HG03558 (cell line): ENCODE results near the gene PTPRN2.

Experiments
- ATAC-seq: cut with Tn5 transposase; IDR thresholded peaks from one replicate; pipeline ENCODE4 v1.9.1; 2021; ENCODE audit warnings: moderate number of reproducible peaks; ENCODE audit not compliant: unreplicated experiment; ENCODE audit errors: extremely low read depth

The PTPRN2 gene

GRCh38 chr7:158077934-158078910, 509.4 kb downstream of the PTPRN2 start:
- ATAC-seq, result no peak

- no peak for ATAC-seq
These were observed 510.3 kb downstream of the PTPRN2 start for GRCh38 chr7:158077151-158077840.

DNA sequence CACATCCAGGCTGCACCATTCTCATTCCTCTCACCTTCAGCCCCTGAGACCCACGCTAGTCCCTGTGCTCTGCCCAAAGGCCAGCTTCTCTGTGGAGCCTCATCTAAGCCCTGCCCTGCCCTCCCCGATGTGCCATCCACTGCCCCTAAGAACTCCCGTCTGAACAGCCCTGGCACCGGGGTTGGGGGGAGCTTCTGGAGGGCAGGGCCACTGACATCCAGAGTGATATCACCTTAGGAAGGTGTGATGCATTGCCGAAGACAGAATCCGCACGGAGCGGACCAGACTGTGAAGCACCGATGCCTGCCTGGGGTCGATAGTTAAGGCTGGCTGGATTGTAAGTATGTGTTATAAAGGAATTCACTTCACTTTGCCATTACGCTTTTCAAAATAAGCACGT, 511.0 kb downstream of the PTPRN2 start:
- ATAC-seq, result no peak

GRCh38 chr7:158076215-158076614, 511.4 kb downstream of the PTPRN2 start:
- no peak for ATAC-seq

- ATAC-seq, result no peak
These were observed 512.0 kb downstream of the PTPRN2 start for GRCh38 chr7:158075633-158076001.

DNA sequence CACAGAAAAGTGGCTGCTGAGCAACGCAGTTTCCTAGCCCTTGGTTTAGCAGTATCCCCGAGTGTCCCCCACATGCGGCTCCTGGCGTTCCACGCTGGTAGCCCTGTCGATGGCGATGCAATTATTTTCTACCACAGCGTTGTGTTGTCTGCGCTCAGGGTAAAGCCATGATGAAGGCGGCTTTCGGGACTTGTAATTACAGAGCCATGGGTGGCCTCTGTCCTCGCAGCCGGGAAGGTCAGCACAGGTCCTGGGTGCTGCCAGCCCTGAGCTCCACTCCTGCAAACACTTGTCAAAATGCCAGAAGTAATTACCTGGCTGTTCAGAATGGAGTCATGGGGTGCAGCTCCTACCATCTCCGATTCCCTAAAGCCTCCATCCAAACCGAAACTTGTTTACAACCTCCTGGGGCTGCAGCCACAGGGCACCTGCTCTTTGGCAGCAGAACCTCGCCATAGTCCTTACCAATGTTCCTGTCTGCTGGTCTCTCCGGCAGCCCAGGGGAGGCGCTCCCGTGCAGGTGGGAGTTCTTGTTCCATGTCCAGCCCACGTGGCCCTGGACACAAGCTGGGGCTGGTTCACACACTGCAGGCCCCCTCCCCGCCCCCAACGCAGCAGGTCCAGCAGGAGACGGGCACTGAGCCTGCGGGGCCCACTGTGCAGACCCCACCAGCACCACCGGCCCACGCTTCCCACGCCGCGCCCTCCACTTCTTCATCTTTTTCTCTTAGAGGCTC, 512.6 kb downstream of the PTPRN2 start:
- ATAC-seq, result no peak

DNA sequence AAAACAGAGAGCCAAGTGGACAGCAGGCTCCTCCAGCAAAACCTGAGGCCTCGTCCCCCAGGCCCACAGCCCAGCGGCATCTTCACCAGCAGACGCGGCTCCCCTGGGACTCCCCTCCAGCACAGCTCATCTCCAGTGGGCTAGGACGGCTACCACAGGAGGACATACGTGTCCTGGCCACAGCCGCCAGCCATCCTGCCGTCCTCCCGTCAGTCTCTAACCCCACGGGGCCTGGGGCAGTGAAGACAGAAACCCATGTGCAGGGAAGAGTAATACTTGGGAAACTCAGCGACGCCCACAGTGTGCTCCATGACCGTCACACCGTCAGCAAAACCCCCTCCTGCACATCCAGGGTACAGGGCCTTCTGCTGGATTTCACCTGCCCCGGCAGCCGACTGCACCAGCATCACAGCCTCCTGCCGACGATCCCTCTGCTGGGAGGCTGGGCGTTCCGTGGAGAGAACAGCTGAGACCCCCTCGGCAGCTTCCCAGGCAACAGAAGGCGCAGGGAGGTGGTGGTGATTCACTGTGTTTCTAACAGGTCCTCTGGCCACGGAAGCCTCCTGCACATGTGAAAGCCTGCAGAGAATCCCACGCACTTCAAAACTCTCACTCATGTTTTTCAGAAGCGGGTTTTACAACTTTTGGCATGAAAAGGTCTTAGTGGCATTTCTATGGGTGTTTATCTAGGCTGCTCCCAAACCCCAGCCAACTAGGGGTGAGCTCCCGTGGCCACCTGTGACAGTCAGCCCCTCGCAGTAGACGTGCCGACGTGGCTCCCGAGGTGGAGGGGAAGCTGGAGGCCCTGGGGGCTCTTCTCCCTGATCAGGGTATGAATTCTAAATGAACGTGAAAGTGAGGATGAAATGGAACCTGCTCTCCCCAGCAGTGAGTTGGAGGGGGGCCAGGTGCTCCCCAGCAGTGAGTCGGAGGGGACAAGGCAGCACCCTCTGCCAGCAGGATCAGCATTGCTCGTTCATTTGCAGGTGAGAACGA, 513.5 kb downstream of the PTPRN2 start:
- no peak for ATAC-seq

DNA sequence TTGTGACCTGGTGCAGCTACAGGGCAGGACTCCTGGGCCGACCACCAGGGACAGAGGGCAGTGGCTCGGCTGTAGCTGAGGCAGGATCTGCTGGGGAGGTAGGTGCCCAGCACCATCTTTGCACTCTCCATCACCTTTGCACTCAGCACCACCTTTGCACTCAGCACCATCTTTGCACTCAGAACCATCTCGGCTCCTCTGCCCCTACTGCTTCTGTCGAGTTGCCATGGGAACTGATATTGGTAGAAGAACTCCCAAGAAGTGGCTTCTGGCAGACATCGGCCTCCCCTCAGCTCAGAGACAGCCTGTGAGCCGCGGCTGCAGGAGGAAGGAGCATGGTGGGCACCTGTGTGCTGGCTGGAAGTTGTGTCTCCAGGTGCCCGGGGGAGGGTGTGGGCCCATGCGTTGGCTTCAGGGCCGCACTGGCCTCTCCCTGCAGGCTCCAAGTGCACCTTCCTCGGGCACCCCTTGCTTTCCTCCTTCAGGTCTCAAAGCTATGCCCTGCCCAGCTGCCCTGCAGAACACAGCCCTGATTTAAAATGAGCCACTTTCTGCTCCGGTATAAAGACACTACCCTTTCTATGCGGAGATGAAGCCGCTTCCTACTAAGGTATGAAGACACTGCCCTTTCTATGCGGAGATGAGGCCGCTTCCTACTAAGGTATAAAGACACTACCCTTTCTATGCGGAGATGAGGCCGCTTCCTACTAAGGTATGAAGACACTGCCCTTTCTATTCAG, 514.5 kb downstream of the PTPRN2 start:
- ATAC-seq, result no peak

- no peak for ATAC-seq
These were observed 517.3 kb downstream of the PTPRN2 start for GRCh38 chr7:158070222-158070920.

DNA sequence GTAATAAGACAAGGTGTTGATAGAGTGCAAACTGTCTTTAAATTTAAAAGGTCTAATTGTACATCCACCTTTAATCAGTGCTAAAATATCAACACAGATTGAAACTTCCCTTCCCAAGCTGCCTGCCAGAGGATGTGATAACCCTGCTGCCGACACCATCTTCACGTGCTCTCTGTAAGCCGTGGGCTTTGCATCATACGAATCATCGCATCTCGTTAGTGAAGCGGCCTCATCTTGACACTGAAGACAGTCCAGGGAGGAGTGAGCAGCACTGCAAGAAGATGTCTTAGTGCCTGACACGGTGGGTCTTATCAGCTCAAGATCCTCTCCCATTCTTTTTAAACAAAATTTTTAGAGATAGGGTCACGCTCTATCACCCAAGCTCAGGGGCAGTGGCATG, 518.8 kb downstream of the PTPRN2 start:
- no peak for ATAC-seq

- ATAC-seq, result no peak
These were observed 519.6 kb downstream of the PTPRN2 start for GRCh38 chr7:158067931-158068482.

DNA sequence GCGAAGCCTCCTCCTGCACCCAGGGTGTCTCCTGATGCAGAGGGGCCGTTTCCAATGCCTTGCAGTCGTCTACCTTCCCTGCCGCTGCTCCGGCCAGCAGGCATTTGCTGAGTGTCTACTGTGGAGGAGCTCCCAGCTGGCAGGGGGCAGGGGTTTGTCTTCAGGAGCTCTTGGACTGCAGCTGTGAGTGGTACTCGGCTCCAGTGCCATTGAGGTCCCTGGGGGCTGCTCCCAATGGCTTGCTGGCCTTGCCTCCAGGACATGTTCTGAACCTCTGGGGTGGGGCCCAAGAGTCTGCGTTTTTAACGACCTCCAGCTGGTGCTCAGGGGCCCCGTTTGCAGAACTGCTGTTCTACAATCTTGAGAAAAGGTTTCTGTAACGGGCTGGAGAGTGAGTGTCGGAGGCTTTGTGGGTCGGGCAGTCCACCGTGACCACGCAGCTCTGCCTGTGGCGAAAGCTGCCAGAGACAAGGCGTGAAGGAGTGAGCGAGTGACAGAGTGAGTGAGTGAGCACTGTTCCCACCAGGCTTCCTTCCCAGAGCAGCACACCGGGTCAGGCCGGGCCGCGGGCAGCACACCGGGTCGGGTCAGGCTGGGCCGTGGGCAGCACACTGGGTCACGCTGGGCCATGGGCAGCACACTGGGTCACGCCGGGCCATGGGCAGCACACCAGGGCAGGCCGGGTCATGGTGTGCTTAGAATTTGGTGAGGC, 520.2 kb downstream of the PTPRN2 start:
- no peak for ATAC-seq

DNA sequence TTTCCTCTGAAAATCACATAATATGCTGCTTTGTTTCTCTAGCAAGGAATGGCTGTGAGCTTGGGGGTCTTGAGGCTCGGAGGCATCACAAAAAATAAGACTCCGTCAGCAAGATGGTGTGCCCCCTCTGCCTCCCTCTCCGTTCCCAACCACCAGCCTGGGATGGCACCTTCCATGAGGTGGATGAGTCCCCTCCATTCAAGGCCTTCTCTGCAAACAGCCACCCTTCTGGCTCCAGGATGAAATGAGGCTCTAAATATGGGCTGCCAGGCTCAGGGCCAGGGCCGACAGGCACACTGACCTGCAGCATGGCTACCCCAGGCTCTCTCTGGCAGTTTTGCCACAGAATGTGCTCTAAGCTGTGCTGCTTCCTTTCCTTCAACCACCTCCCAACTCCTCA, 521.5 kb downstream of the PTPRN2 start:
- no peak for ATAC-seq

DNA sequence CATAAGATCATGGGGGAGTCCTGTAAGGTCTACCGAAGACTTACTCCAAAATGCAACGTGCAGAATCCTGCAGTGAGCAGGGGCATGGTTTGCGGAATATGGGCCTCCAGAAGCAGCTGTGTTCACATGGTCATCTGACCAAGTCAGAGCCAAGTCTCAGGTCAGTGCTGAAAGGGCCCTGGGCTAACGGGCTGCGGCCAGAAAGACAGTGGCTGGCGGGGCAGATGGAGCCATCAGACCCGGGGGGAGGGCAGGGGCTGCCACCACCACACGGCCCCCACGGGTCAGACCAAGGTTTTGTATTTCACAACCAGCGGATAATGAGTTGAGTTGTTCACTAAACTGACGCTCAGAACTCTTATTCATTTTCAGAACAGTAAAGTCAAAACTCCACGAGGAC, 522.3 kb downstream of the PTPRN2 start:
- no peak for ATAC-seq

DNA sequence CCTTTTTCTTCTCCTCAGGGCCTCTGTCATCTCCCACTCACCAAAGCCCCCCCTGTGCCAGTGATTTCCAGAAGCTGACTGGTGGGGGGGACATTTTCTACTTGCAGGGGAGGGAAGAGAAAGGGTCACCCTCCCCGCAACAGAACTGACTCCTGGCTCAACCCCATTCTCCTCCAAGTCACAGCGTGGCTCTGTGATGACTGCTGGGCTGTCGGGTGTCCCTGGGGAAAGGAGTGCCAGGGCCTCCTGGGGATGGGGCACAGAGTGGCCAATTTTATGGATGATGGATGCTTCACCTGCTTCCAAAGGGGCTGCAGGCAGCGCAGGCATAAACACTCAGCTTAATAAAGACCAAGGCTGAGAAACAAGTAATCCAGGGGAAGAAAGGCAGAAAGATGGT, 523.0 kb downstream of the PTPRN2 start:
- no peak for ATAC-seq

GRCh38 chr7:158063850-158064610, 523.6 kb downstream of the PTPRN2 start:
- ATAC-seq, result no peak

DNA sequence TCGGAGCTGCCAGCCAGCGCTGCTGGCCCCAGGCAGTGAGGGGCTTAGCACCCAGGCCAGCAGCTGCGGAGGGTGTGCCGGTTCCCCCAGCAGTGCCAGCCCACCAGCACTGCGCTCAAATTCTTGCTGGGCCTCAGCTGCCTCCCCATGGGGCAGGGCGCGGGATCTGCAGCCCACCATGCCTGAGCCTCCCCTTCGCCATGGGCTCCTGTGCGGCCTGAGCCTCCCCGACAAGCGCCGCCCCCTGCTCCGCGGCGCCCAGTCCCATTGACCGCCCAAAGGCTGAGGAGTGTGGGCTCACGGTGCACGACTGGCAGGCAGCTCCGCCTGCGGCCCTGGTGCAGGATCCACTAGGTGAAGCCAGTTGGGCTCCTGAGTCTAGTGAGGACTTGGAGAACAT, 525.0 kb downstream of the PTPRN2 start:
- no peak for ATAC-seq
